IPS-15b (cell line): Measurements from ENCODE around the gene ZNF280A.

Source experiments
- H3K27me3 ChIP-seq: one replicate; pipeline ENCODE4 v1.6.1; 2013; ENCODE audit warnings: low read length; ENCODE audit not compliant: control insufficient read depth, insufficient read depth
- H3K36me3 ChIP-seq: one replicate; pipeline ENCODE4 v1.6.1; 2013; ENCODE audit warnings: low read length; ENCODE audit not compliant: control insufficient read depth, insufficient read depth
- H3K4me1 ChIP-seq: one replicate; pipeline ENCODE4 v1.6.1; 2013; ENCODE audit warnings: mild to moderate bottlenecking, low read length; ENCODE audit not compliant: control insufficient read depth, insufficient read depth
- H3K4me3 ChIP-seq: one replicate; pipeline ENCODE4 v1.5.1; 2013; ENCODE audit warnings: low read depth, low read length
- H3K9ac ChIP-seq: one replicate; pipeline ENCODE4 v1.6.1; 2013; ENCODE audit warnings: low read depth, mild to moderate bottlenecking, low read length
- H3K9me3 ChIP-seq: one replicate; pipeline ENCODE4 v1.6.1; 2013; ENCODE audit warnings: mild to moderate bottlenecking, low read length; ENCODE audit not compliant: control insufficient read depth, insufficient read depth

The ZNF280A gene

GRCh38 chr22:22520020-22520656 lies at the start of gene ZNF280A:
Gene ZNF280A (minus strand): TSS chr22:22520270. CDS start chr22:22515630, 4,640 bp downstream.
- H3K9me3 ChIP-seq = no peaks in the 10 kb centered on the region
- H3K36me3 ChIP-seq = no peaks in the 10 kb centered on the region
- peaks cover 58% of the 10 kb centered on the region for H3K27me3 ChIP-seq
- no peak within 1 kb of the TSS for H3K4me3 ChIP-seq
- no peaks in the 10 kb centered on the region for H3K4me1 ChIP-seq
- no peak within 1 kb of the TSS for H3K9ac ChIP-seq

- Histone ChIP-seq H3K9ac (no peak overlapping the region), H3K27me3 (peaks cover 98% of the 10 kb centered on the region), H3K4me3 (no peak overlapping the region), H3K9me3 (no peaks in the 10 kb centered on the region), H3K4me1 (no peaks in the 10 kb centered on the region), H3K36me3 (no peaks in the 10 kb centered on the region)
Observed at GRCh38 chr22:22569218-22569617, 49.1 kb upstream of the ZNF280A start.

- Histone ChIP-seq H3K9ac (no peak overlapping the region), H3K4me1 (no peaks in the 10 kb centered on the region), H3K4me3 (no peak overlapping the region), H3K9me3 (no peaks in the 10 kb centered on the region), H3K36me3 (no peaks in the 10 kb centered on the region), H3K27me3 (peaks cover 91% of the 10 kb centered on the region)
Observed at GRCh38 chr22:22565981-22566380, 45.9 kb upstream of the ZNF280A start.

- Histone ChIP-seq H3K4me3 (no peak within 1 kb of the TSS), H3K36me3 (no peaks in the 10 kb centered on the region), H3K27me3 (peaks cover 53% of the 10 kb centered on the region), H3K4me1 (no peaks in the 10 kb centered on the region), H3K9me3 (no peaks in the 10 kb centered on the region), H3K9ac (no peak within 1 kb of the TSS)
Observed at GRCh38 chr22:22558972-22559603, 39.0 kb upstream of the ZNF280A start, which contains the start of gene PRAME. Gene PRAME (minus strand): TSS chr22:22559265. CDS start chr22:22556832, 2,433 bp downstream.

- H3K9ac ChIP-seq = no peak overlapping the region
- peaks cover 56% of the 10 kb centered on the region for H3K27me3 ChIP-seq
- H3K9me3 ChIP-seq = no peaks in the 10 kb centered on the region
- H3K4me3 ChIP-seq = no peak overlapping the region
- H3K36me3 ChIP-seq = no peaks in the 10 kb centered on the region
- H3K4me1 ChIP-seq = no peaks in the 10 kb centered on the region
Observed at GRCh38 chr22:22558071-22558971, 38.3 kb upstream of the ZNF280A start.

GRCh38 chr22:22556995-22557925 lies 37.2 kb upstream of the ZNF280A start:
- H3K4me3 ChIP-seq = no peak overlapping the region
- H3K9ac ChIP-seq = no peak overlapping the region
- H3K27me3 ChIP-seq = peaks cover 55% of the 10 kb centered on the region

GRCh38 chr22:22556578-22556977 lies 36.5 kb upstream of the ZNF280A start:
- H3K9me3 ChIP-seq = no peaks in the 10 kb centered on the region
- H3K9ac ChIP-seq = no peak overlapping the region
- H3K27me3 ChIP-seq = peaks cover 51% of the 10 kb centered on the region
- no peak overlapping the region for H3K4me3 ChIP-seq
- H3K4me1 ChIP-seq = no peaks in the 10 kb centered on the region
- H3K36me3 ChIP-seq = no peaks in the 10 kb centered on the region

More at GRCh38 chr22:22556995-22557925, 37.2 kb upstream of the ZNF280A start:
- no peaks in the 10 kb centered on the region for H3K9me3 ChIP-seq
- no peaks in the 10 kb centered on the region for H3K36me3 ChIP-seq
- H3K4me1 ChIP-seq = no peaks in the 10 kb centered on the region

- H3K36me3 ChIP-seq = no peaks in the 10 kb centered on the region
- no peaks in the 10 kb centered on the region for H3K4me1 ChIP-seq
- H3K9ac ChIP-seq = no peak overlapping the region
- H3K27me3 ChIP-seq = peaks cover 59% of the 10 kb centered on the region
- H3K9me3 ChIP-seq = no peaks in the 10 kb centered on the region
- no peak overlapping the region for H3K4me3 ChIP-seq
Observed at GRCh38 chr22:22555596-22555995, 35.5 kb upstream of the ZNF280A start.

GRCh38 chr22:22554587-22555284 lies 34.7 kb upstream of the ZNF280A start:
- Histone ChIP-seq H3K4me1 (no peaks in the 10 kb centered on the region), H3K4me3 (no peak overlapping the region), H3K27me3 (peaks cover 63% of the 10 kb centered on the region), H3K36me3 (no peaks in the 10 kb centered on the region), H3K9me3 (no peaks in the 10 kb centered on the region), H3K9ac (no peak overlapping the region)

GRCh38 chr22:22553735-22554586 lies 33.9 kb upstream of the ZNF280A start:
- no peaks in the 10 kb centered on the region for H3K9me3 ChIP-seq
- peaks cover 68% of the 10 kb centered on the region for H3K27me3 ChIP-seq
- H3K36me3 ChIP-seq = no peaks in the 10 kb centered on the region
- no peak overlapping the region for H3K4me3 ChIP-seq
- H3K4me1 ChIP-seq = no peaks in the 10 kb centered on the region
- H3K9ac ChIP-seq = no peak overlapping the region
